Measurements from ENCODE around the gene CERT1. TPM values are rescaled to one million over a fixed set of nuclear protein-coding genes. Genes with fewer than 3 reads are reported as not detected.
A peak's percentile ranks its signal among the peaks of the same experiment; 100 is the strongest.
"Not testable (repeated sequence)": the region's sequence is repeated elsewhere in the genome, so short reads cannot be mapped to it uniquely, and the experiment has no call there.

The CERT1 gene
- polyA plus RNA-seq, 3 donors, result 59.5 to 68.4 (median 60.6) TPM

DNA sequence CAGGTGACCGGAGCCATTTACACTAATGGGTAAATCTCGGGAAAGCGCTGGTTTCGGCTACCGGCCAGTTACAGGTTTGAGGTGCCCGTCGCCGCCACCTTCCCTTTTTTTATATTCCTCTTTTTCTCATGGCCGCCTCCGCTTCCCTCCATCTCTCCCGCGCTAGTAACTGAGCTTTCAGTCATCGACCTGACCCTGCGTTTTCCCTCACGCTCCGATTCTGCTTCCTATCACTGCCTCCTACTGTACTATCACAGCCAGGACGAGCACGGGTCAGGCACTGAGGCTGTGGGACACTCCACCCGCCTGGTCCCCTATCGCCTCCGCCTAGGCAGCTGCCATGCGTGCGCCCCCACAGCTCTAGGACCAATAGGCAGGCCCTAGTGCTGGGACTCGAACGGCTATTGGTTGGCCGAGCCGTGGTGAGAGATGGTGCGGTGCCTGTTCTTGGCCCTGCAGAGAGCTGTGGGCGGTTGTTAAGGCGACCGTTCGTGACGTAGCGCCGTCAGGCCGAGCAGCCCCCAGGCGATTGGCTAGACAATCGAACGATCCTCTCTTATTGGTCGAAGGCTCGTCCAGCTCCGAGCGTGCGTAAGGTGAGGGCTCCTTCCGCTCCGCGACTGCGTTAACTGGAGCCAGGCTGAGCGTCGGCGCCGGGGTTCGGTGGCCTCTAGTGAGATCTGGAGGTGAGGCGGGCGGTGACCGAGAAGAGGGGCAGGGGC lies 174.7 kb downstream of the CERT1 start, which contains the start of gene HMGCR:
TSS of gene HMGCR (plus strand) at position 606 of the 722 bp plus-strand sequence. CDS start 5,386 bp downstream, outside the sequence.
- DNase-seq (ENCODE audit: extremely low read depth in 1 of 11, low read depth in 9 of 11, low spot score in 4 of 11), result peak; percentile 93 to 99 (median 98)

DNA sequence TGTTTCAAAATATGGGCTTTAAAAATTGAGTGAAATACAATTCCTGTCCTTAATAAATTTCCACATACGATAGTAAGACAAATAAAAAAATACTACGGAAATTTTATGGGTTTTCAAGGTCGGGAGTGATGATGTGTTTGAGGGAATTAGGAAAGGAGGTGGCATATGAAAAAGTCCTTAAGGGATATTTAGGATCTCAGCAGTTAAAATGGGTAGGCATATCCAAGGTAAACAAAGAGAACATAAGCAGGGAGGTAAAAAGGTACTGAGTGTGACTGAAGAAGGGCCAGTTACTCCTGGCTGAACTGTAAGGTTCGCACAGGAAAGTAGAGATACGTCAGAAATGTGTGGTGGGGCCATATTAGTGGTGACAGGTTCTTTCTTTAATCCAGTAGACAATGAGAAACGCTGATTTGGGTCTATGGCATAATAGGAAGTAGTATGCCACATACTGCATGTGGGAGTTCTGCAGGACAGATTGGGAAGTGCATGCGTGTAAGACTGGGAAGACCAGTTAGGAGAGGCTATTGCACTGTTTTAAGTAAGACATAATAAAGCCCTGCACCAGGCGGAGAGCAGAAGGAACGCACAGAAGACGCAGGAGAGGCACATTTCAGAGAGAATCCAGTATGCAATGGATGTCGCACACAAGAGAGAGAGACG lies 175.3 kb downstream of the CERT1 start:
- DNase-seq (ENCODE audit: extremely low read depth in 1 of 11, low read depth in 9 of 11, low spot score in 4 of 11), result peak in 9 of 11 donors; percentile 29 to 68 (median 52)

DNA sequence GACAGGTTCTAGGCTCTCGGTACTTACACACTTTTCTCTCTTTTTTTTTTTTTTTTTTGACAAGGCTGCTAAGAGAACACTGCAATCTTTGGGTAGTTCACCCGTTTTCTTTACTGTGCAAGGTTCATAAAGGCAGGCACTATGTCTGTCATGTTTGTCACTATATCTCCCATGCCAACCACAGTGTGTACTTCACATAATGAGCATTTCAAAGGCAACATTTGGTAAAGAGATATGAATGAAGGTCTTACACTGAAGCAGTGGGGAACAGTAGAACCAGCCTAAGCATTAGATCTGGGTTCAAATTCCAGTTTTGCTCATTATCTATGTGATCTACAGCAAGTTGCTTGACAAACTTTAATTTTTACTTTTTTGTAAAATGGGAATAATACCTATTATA lies 175.9 kb downstream of the CERT1 start:
- DNase-seq (ENCODE audit: extremely low read depth in 1 of 11, low read depth in 9 of 11, low spot score in 4 of 11), result no peak

DNA sequence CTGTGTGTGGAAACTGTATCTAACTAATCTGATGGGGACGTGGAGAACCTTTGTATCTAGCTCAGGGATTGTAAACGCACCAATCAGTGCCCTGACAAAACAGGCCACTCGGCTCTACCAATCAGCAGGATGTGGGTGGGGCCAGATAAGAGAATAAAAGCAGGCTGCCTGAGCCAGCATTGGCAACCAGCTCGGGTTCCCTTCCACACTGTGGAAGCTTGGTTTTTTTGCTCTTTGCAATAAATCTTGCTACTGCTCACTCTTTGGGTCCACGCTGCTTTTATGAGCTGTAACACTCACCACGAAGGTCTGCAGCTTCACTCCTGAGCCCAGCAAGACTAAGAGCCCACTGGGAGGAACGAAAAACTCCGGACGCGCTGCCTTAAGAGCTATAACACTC lies 177.0 kb downstream of the CERT1 start:
- DNase-seq (ENCODE audit: extremely low read depth in 1 of 11, low read depth in 9 of 11, low spot score in 4 of 11), result not testable (repeated sequence)

DNA sequence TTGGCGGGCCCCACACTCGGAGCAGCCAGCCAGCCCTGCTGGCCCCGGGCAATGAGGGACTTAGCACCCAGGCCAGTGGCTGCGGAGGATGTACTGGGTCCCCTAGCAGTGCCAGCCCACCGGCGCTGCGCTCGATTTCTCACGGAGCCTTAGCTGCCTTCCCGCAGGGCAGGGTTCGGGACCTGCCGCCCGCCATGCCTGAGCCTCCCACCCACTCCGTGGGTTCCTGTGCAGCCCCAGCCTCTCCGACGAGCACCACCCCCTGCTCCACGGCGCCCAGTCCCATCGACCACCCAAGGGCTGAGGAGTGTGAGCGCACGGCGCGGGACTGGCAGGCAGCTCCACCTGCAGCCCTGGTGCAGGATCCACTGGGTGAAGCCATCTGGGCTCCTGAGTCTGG lies 177.7 kb downstream of the CERT1 start:
- DNase-seq (ENCODE audit: extremely low read depth in 1 of 11, low read depth in 9 of 11, low spot score in 4 of 11), result not testable (repeated sequence)

DNA sequence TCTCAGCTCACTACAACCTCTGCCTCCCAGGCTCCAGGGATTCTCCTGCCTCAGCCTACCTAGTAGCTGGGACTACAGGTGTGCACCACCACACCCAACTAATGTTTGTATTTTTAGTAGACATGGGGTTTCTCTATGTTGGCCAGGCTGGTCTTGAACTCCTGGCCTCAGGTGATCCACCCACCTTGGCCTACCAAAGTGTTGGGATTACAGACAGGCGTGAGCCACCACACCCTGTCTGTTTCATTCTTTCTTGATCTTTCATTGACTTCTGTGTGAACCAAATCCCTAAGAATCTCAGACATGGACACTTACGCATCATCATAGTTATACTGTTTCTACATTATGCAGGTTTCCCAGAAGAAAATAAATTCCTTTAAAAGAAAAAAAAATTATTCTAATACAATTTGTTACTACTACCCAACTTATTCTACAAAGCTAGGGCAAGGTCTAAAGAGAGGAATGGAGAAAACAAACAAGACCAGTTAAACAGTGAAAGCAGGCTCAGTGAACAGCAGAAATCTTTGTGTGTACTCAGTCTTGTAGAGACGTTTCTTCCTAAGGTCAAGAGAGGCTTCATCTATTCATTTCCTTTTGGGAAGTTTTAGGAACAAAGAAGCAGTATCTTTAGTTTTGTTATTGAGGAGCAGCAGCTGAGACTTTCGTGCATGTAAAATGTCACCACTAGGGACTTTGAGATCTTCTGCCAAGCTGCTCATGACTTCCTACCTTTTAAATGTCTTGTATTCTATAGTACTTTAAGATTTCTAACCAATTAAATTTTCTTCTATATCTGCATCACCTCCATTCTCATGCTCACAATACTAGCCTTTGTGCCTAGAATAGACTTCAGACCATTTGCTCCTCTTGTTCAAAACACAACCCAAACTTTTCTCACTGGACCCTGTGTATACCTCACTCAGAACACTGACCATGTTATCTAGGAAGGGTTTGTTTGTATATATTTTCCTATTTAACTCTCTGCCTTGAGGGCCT lies 180.0 kb downstream of the CERT1 start:
- no peak for DNase-seq (ENCODE audit: extremely low read depth in 1 of 11, low read depth in 9 of 11, low spot score in 4 of 11)

DNA sequence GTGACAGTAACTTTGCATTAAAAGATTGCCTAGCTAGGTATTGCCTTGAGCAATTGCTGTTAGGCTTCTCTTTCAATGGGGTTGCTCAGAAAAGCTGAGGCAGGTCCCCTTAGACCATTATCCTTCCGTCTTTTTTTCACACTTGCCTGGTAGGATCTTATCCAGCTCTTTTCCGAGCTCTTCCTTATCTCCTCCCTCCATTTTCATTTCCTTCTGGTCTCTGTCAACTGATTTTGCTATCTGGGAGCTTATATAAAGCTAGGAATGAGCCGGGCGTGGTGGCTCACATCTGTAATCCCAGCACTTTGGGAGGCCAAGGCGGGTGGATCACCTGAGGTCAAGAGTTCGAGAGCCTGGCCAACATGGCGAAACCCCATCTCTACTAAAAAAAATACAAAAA lies 181.0 kb downstream of the CERT1 start:
- no peak for DNase-seq (ENCODE audit: extremely low read depth in 1 of 11, low read depth in 9 of 11, low spot score in 4 of 11)

Other genes with a start within 250 kb of the CERT1 start
- gene HMGCR, start 174.4 kb downstream of the CERT1 start, polyA plus RNA-seq (ENCODE audit: insufficient read length in 3 of 3), result 10 to 100 TPM; 77.0 to 87.1 (median 83.8) TPM
- gene POLK, start 262 bp upstream of the CERT1 start, polyA plus RNA-seq (ENCODE audit: insufficient read length in 3 of 3), result 10 to 100 TPM; 24.6 to 35.1 (median 32.3) TPM
- 1 to 10 TPM; 6.7 to 8.9 (median 7.4) TPM for gene ANKDD1B, start 99.8 kb upstream of the CERT1 start, polyA plus RNA-seq (ENCODE audit: insufficient read length in 3 of 3)
- 10 to 100 TPM; 16.3 to 20.1 (median 19.1) TPM for gene POC5, start 205.8 kb upstream of the CERT1 start, polyA plus RNA-seq (ENCODE audit: insufficient read length in 3 of 3)